ENCODE measurements around the gene SSC5D.

The SSC5D gene

GRCh38 chr19:55567708-55568328, 79.6 kb downstream of the SSC5D start:
- TF ChIP-seq POLR2A (IDR thresholded peaks at IDR 0.05; ENCODE audit: low read depth, low read length) = no peak
- DNase-seq (ENCODE audit: insufficient read length, low spot score) (no peak), FAIRE-seq (no peak)
